C4-2B (cell line): ENCODE results near the gene HPRT1.

Experiments used
- ZFX ChIP-seq: fragments of 450-650 bp; IDR thresholded peaks from 2 replicates; pipeline ENCODE4 v1.6.1; 2017
- TF ChIP-seq, protein P1 (sequence below): fragments of 450-650 bp; conservative IDR thresholded peaks from 2 replicates; pipeline ENCODE4 v1.5.1; 2017; ENCODE audit warnings: mild to moderate bottlenecking

DNA sequence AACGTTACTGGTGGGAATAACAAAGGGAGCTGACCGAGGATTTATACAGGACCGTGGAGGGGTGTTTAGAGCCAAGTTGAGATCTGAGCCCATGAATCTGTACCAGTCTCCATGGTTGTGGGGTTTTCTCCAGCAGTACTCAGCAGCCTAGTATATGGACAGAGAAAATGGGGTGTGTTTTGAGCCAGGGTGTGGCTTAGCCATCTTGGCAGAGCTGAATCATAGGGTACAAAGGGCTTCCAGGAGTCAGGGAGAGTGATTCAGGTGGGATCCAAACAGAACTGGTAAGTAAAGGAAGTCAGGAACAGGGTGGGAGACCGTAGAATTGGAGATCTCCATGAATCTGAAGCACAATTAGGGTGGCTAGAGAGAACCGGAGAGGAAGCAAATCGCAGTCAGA, 7.4 kb upstream of the HPRT1 start:
- TF ChIP-seq, protein P1, sequence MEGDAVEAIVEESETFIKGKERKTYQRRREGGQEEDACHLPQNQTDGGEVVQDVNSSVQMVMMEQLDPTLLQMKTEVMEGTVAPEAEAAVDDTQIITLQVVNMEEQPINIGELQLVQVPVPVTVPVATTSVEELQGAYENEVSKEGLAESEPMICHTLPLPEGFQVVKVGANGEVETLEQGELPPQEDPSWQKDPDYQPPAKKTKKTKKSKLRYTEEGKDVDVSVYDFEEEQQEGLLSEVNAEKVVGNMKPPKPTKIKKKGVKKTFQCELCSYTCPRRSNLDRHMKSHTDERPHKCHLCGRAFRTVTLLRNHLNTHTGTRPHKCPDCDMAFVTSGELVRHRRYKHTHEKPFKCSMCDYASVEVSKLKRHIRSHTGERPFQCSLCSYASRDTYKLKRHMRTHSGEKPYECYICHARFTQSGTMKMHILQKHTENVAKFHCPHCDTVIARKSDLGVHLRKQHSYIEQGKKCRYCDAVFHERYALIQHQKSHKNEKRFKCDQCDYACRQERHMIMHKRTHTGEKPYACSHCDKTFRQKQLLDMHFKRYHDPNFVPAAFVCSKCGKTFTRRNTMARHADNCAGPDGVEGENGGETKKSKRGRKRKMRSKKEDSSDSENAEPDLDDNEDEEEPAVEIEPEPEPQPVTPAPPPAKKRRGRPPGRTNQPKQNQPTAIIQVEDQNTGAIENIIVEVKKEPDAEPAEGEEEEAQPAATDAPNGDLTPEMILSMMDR, result no peak
- no peak for TF ChIP-seq ZFX
